ENCODE measurements around the gene TASP1. TPM values are rescaled to one million over a fixed set of nuclear protein-coding genes. Genes with fewer than 3 reads are reported as not detected.

The TASP1 gene
- polyA plus RNA-seq, 1 donor from 2014 or later: 20.2 TPM

DNA sequence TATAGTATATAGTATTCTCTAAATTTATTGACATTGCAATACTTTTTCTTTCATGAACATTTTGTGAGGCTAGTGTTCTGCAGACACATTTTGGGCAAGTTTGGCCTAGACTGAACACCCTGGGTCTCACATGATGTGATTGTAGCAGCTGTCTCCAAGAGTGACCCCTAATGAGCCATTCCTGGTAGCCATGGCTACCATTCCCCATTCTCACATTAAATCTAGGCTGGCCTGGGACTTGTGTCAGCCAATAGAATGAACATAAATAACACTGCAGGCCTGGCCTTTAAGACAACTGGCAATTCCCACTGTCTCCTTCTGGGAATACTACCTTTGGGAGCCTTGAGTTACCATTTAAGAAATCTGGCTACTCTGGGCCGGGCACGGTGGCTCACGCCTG, 38.0 kb upstream of the TASP1 start:
- Histone ChIP-seq H3K9ac (ENCODE audit: low read length) (no peak overlapping the region), H3K27me3 (ENCODE audit: insufficient read depth, low read depth, low read length) (no peaks in the 10 kb centered on the region), H3K4me3 (ENCODE audit: low read length) (no peak overlapping the region), H3K9me2 (ENCODE audit: insufficient read depth, low read length) (no peaks in the 10 kb centered on the region), H2AFZ (ENCODE audit: low read depth, low read length) (no peak overlapping the region), H3K79me2 (replicated peaks; ENCODE audit: insufficient read depth, low read length) (no peaks in the 10 kb centered on the region), H4K20me1 (ENCODE audit: insufficient read depth) (no peaks in the 10 kb centered on the region), H3K36me3 (ENCODE audit: insufficient read depth, low read length) (no peaks in the 10 kb centered on the region), H3F3A (ENCODE audit: insufficient read depth, low read length, poor library complexity, severe bottlenecking) (no peaks in the 10 kb centered on the region), H3K9me3 (ENCODE audit: low read length) (no peaks in the 10 kb centered on the region), H3K27ac (ENCODE audit: low read length) (no peak overlapping the region), H3K4me2 (ENCODE audit: low read length) (no peak overlapping the region)
- TF ChIP-seq EP300 (conservative IDR thresholded peaks at IDR 0.05; ENCODE audit: poor library complexity, severe bottlenecking) (no peak), SMC3 (conservative IDR thresholded peaks at IDR 0.05; ENCODE audit: poor library complexity) (no peak), TAF1 (IDR thresholded peaks at IDR 0.05; ENCODE audit: low read depth) (no peak), RAD21 (conservative IDR thresholded peaks at IDR 0.05) (no peak), EZH2 (IDR thresholded peaks at IDR 0.05; ENCODE audit: borderline replicate concordance, insufficient read depth, low read length, poor library complexity, severe bottlenecking) (no peak), POLR2AphosphoS5 (IDR thresholded peaks at IDR 0.05) (no peak), MXI1 (conservative IDR thresholded peaks at IDR 0.05; ENCODE audit: poor library complexity, severe bottlenecking) (no peak)
- TF ChIP-seq, protein P1, sequence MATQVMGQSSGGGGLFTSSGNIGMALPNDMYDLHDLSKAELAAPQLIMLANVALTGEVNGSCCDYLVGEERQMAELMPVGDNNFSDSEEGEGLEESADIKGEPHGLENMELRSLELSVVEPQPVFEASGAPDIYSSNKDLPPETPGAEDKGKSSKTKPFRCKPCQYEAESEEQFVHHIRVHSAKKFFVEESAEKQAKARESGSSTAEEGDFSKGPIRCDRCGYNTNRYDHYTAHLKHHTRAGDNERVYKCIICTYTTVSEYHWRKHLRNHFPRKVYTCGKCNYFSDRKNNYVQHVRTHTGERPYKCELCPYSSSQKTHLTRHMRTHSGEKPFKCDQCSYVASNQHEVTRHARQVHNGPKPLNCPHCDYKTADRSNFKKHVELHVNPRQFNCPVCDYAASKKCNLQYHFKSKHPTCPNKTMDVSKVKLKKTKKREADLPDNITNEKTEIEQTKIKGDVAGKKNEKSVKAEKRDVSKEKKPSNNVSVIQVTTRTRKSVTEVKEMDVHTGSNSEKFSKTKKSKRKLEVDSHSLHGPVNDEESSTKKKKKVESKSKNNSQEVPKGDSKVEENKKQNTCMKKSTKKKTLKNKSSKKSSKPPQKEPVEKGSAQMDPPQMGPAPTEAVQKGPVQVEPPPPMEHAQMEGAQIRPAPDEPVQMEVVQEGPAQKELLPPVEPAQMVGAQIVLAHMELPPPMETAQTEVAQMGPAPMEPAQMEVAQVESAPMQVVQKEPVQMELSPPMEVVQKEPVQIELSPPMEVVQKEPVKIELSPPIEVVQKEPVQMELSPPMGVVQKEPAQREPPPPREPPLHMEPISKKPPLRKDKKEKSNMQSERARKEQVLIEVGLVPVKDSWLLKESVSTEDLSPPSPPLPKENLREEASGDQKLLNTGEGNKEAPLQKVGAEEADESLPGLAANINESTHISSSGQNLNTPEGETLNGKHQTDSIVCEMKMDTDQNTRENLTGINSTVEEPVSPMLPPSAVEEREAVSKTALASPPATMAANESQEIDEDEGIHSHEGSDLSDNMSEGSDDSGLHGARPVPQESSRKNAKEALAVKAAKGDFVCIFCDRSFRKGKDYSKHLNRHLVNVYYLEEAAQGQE (IDR thresholded peaks at IDR 0.05; ENCODE audit: borderline replicate concordance): no peak
- TF ChIP-seq, protein P2, sequence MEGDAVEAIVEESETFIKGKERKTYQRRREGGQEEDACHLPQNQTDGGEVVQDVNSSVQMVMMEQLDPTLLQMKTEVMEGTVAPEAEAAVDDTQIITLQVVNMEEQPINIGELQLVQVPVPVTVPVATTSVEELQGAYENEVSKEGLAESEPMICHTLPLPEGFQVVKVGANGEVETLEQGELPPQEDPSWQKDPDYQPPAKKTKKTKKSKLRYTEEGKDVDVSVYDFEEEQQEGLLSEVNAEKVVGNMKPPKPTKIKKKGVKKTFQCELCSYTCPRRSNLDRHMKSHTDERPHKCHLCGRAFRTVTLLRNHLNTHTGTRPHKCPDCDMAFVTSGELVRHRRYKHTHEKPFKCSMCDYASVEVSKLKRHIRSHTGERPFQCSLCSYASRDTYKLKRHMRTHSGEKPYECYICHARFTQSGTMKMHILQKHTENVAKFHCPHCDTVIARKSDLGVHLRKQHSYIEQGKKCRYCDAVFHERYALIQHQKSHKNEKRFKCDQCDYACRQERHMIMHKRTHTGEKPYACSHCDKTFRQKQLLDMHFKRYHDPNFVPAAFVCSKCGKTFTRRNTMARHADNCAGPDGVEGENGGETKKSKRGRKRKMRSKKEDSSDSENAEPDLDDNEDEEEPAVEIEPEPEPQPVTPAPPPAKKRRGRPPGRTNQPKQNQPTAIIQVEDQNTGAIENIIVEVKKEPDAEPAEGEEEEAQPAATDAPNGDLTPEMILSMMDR (IDR thresholded peaks at IDR 0.05; ENCODE audit: poor library complexity, severe bottlenecking): no peak

DNA sequence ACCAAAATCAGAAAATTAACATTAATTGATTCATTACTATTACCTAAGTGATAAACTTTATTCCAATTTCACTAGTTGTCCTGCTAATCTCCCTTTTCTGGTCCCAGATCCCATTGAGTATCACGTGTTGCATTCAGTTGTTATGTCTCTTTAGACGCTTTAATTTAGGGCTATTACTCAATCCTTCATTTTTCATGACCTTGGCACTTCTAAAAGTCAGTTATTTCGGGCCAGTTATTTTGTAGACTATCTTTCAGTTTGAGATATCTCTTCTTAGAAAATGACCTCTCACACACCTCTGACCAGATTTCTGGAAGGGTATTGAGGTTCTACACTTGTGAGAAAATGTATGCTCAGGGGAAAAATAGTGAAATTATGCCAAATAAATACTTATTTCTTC, 34.0 kb upstream of the TASP1 start:
- no peak overlapping the region for H3K4me3 ChIP-seq (ENCODE audit: low read length)
- no peaks in the 10 kb centered on the region for H3K36me3 ChIP-seq (ENCODE audit: insufficient read depth, low read length)
- no peak overlapping the region for H3K9ac ChIP-seq (ENCODE audit: low read length)
- H3K9me2 ChIP-seq (ENCODE audit: insufficient read depth, low read length): no peaks in the 10 kb centered on the region
- H3K79me2 ChIP-seq (replicated peaks; ENCODE audit: insufficient read depth, low read length): no peaks in the 10 kb centered on the region
- no peaks in the 10 kb centered on the region for H3F3A ChIP-seq (ENCODE audit: insufficient read depth, low read length, poor library complexity, severe bottlenecking)
- no peak for TF ChIP-seq POLR2AphosphoS5 (IDR thresholded peaks at IDR 0.05)
- H4K20me1 ChIP-seq (ENCODE audit: insufficient read depth): no peaks in the 10 kb centered on the region
- no peak overlapping the region for H2AFZ ChIP-seq (ENCODE audit: low read depth, low read length)
- no peaks in the 10 kb centered on the region for H3K27me3 ChIP-seq (ENCODE audit: insufficient read depth, low read depth, low read length)
- no peak overlapping the region for H3K4me2 ChIP-seq (ENCODE audit: low read length)
- no peak overlapping the region for H3K27ac ChIP-seq (ENCODE audit: low read length)
- no peaks in the 10 kb centered on the region for H3K9me3 ChIP-seq (ENCODE audit: low read length)

DNA sequence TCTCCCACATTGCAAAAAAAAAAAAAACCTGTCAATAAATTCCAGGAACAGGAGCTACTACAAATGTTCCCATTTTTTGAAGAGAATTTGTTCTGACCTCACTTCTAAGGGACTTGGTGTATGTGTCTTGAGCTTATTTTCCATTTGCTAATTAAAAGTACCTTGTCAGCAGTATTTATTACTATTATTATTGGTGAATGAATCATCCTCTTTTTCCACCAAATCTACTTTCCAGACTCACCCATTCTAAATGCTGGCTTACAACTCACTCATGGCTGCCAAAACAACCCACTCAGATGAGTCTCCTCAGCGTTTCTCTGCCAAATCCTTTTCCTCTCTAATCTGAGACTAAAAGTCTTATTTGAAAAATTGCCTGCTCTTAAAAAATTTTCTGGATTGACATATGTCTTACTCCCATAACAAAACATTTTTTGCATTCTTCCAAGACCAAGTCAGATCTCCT, 33.2 kb upstream of the TASP1 start:
- no peak overlapping the region for H3K4me2 ChIP-seq (ENCODE audit: low read length)
- H4K20me1 ChIP-seq (ENCODE audit: insufficient read depth): no peaks in the 10 kb centered on the region
- H3F3A ChIP-seq (ENCODE audit: insufficient read depth, low read length, poor library complexity, severe bottlenecking): no peaks in the 10 kb centered on the region
- H3K4me3 ChIP-seq (ENCODE audit: low read length): no peak overlapping the region
- no peaks in the 10 kb centered on the region for H3K9me2 ChIP-seq (ENCODE audit: insufficient read depth, low read length)
- no peak overlapping the region for H2AFZ ChIP-seq (ENCODE audit: low read depth, low read length)
- no peaks in the 10 kb centered on the region for H3K9me3 ChIP-seq (ENCODE audit: low read length)
- H3K27ac ChIP-seq (ENCODE audit: low read length): no peak overlapping the region
- no peaks in the 10 kb centered on the region for H3K27me3 ChIP-seq (ENCODE audit: insufficient read depth, low read depth, low read length)
- TF ChIP-seq EZH2 (IDR thresholded peaks at IDR 0.05; ENCODE audit: borderline replicate concordance, insufficient read depth, low read length, poor library complexity, severe bottlenecking) (no peak), EP300 (conservative IDR thresholded peaks at IDR 0.05; ENCODE audit: poor library complexity, severe bottlenecking) (no peak), POLR2AphosphoS5 (IDR thresholded peaks at IDR 0.05) (no peak), TAF1 (IDR thresholded peaks at IDR 0.05; ENCODE audit: low read depth) (no peak), MXI1 (conservative IDR thresholded peaks at IDR 0.05; ENCODE audit: poor library complexity, severe bottlenecking) (no peak), RAD21 (conservative IDR thresholded peaks at IDR 0.05) (no peak), SMC3 (conservative IDR thresholded peaks at IDR 0.05; ENCODE audit: poor library complexity) (no peak)
- TF ChIP-seq, protein P1 (IDR thresholded peaks at IDR 0.05; ENCODE audit: borderline replicate concordance): no peak
- TF ChIP-seq, protein P2 (IDR thresholded peaks at IDR 0.05; ENCODE audit: poor library complexity, severe bottlenecking): no peak
- H3K79me2 ChIP-seq (replicated peaks; ENCODE audit: insufficient read depth, low read length): no peaks in the 10 kb centered on the region
- H3K36me3 ChIP-seq (ENCODE audit: insufficient read depth, low read length): no peaks in the 10 kb centered on the region
- H3K9ac ChIP-seq (ENCODE audit: low read length): no peak overlapping the region

All from neural cell (in vitro differentiated cells).